Measurements from ENCODE around the gene IL10RB.
"Not testable (repeated sequence)": the region's sequence is repeated elsewhere in the genome, so short reads cannot be mapped to it uniquely, and the experiment has no call there.

Gene IL10RB

DNA sequence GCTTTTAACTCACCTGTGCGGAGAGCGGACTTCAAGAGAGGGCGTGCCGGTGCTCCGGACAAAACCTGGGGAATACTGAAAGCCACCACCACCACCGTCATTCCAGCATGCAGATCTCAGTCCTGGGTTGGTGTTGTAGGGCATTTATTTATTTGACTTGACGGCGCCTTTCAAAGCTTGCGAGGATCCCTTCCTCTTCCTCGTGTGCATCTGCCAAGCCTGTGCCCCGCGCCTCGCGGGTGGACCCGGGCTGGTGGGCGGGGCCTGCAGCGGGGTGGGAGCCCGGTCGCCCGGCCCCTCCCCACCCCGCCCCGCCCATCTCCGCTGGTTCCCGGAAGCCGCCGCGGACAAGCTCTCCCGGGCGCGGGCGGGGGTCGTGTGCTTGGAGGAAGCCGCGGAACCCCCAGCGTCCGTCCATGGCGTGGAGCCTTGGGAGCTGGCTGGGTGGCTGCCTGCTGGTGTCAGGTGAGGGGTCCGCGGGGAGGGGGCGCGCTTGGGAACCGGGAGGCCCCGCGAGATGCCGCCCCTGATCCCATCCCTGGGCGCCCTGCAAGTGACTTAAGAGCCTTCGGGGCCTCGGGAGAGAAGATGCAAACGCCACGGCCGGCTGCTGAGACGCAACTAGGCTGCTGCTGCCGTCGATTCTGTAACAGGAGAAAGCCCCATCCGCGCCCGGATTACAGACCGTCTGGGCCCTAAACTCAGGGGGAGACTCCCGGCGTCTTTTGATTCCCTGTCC lies at the start of gene IL10RB:
TSS of gene IL10RB (plus strand) at position 318 of the 739 bp plus-strand sequence. CDS start at position 417, 99 bp downstream.
- no peak for TF ChIP-seq ZFX (IDR thresholded peaks at IDR 0.05)
- no peak for TF ChIP-seq CTCF (conservative IDR thresholded peaks at IDR 0.05)
- H3K27ac ChIP-seq: peak within 1 kb of the TSS; percentile 72

DNA sequence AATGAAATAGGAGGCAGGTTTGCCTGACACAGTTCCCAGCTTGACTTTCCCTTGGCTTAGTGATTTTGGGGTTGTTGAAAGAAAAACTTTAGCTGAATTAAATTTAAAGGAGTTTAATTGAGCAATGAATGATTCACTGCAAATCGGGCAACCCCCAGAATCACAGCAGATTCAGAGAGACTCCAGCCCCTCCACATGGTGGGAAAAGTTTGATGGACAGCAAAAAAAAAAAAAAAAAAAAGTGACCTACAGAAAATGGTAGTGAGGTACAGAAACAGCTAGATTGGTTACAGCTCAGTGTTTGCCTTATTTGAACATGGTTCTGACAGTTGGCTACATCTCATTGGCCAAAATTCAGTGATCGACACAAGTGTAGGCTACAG lies 49.0 kb upstream of the IL10RB start:
- no peak for TF ChIP-seq CTCF (conservative IDR thresholded peaks at IDR 0.05)
- TF ChIP-seq ZFX (IDR thresholded peaks at IDR 0.05): no peak
- no peak overlapping the region for H3K27ac ChIP-seq

DNA sequence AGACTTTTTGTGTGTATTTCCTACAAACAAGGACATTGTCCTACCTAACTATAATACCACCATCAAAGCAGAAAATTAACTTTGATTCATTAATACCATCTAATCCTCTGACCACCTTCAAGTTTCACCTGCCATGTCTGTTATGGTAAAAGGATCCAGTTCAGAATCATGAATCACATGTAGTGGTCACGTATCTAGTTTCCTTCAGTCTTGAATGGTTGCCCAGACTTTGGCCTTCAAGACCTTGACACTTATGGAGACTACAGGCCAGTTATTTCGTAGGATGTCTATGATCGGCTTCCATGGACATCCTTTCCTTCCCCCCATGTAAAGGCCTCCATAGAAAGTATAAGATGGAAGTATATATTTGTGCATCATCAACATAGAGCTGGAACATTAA lies 46.9 kb upstream of the IL10RB start:
- TF ChIP-seq ZFX (IDR thresholded peaks at IDR 0.05): no peak
- no peak for TF ChIP-seq CTCF (conservative IDR thresholded peaks at IDR 0.05)
- no peak overlapping the region for H3K27ac ChIP-seq

GRCh38 chr21:33219954-33220353 lies 46.2 kb upstream of the IL10RB start:
- TF ChIP-seq ZFX (IDR thresholded peaks at IDR 0.05): no peak
- no peak for TF ChIP-seq CTCF (conservative IDR thresholded peaks at IDR 0.05)
- H3K27ac ChIP-seq: no peak overlapping the region

DNA sequence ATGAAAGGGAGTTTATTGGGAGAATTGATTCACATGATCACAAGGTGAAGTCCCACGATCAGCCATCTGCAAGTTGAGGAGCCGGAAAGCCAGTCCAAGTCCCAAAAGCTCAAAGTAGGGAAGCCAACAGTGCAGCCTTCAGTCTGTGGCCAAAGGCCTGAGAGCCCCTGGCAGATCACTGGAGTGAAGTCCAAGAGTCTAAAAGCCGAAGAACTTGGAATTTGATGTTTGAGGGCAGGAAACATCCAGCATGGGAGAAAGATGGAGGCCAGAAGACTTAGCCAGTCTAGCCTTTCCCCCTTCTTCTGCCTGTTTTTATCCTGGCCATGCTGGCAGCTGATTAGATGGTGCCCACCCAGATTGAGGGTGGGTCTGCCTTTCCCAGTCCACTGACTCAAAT lies 40.8 kb upstream of the IL10RB start:
- not testable (repeated sequence) for H3K27ac ChIP-seq

- TF ChIP-seq CTCF (conservative IDR thresholded peaks at IDR 0.05) (no peak), ZFX (IDR thresholded peaks at IDR 0.05) (no peak)
- H3K27ac ChIP-seq: no peak overlapping the region
Observed at GRCh38 chr21:33228455-33228854, 37.7 kb upstream of the IL10RB start.

DNA sequence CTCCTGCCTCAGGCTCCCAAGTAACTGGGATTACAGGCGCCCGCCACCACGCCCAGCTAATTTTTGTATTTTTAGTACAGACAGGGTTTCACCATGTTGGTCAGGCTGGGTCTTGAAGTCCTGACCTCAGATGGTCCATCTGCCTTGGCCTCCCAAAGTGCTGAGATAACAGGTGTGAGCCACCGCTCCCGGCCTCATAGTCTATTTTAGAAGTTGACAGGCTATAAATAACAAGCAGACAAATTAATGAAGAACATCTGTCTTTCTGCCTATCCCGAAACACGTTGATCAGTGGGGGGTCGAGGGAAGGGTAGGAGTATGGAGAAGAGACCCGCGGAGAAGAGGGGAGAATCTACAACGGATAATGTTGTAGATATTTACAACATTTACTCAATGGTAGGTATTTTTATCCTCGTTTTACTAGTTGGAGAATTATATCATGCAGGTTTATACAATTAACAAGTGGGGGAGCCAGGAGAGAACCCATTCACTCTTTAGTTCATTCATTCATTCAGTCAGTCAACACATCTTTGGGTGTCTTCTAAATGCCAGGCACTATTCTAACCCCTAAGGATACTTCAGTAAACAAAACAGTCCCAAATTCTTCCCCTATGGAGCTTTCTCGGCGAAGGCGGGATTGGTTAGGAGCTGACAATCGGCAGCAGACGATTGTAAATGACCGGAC lies 36.9 kb upstream of the IL10RB start:
- H3K27ac ChIP-seq: peak overlapping the region; percentile 65; the same call in 1 of the 2 replicates
- TF ChIP-seq CTCF (conservative IDR thresholded peaks at IDR 0.05) (no peak), ZFX (IDR thresholded peaks at IDR 0.05) (no peak)
